LHCN-M2 (cell line): Measurements from ENCODE around the gene RERE. TPM values are rescaled to one million over a fixed set of nuclear protein-coding genes. Genes with fewer than 3 reads are reported as not detected.
"Not testable (repeated sequence)": the region's sequence is repeated elsewhere in the genome, so short reads cannot be mapped to it uniquely, and the experiment has no call there.

ENCODE experiments used
- DNase-seq: peaks from one replicate; pipeline ENCODE4 v3.0.0-alpha.2; 2012; ENCODE audit warnings: low read depth
- total RNA-seq: library from RNA; depleted of rRNA; stranded (reverse); fragments of >200 nt; gene quantifications from 2 replicates; pipeline ENCODE4 v1.2.3, GENCODE V29; 2014

Gene RERE
- total RNA-seq, 1 experiment from 2014 or later: 9.8 TPM

GRCh38 chr1:8752921-8753713 lies 64.3 kb downstream of the RERE start:
- DNase-seq: peak; percentile 34

- no peak for DNase-seq
These were observed 65.0 kb downstream of the RERE start for GRCh38 chr1:8752411-8752810.

GRCh38 chr1:8751984-8752383 lies 65.5 kb downstream of the RERE start:
- DNase-seq: no peak

- DNase-seq: no peak
These were observed 69.3 kb downstream of the RERE start for GRCh38 chr1:8747879-8748825.

- DNase-seq: peak; percentile 39
These were observed 70.9 kb downstream of the RERE start for GRCh38 chr1:8746554-8746953.

GRCh38 chr1:8745749-8746390 lies 71.6 kb downstream of the RERE start:
- DNase-seq: no peak

GRCh38 chr1:8745346-8745745 lies 72.1 kb downstream of the RERE start:
- no peak for DNase-seq

GRCh38 chr1:8742022-8742924 lies 75.2 kb downstream of the RERE start:
- no peak for DNase-seq

GRCh38 chr1:8740034-8740449 lies 77.4 kb downstream of the RERE start:
- DNase-seq: peak; percentile 90

GRCh38 chr1:8739377-8739776 lies 78.1 kb downstream of the RERE start:
- no peak for DNase-seq

GRCh38 chr1:8736927-8737326 lies 80.5 kb downstream of the RERE start:
- DNase-seq: no peak

- DNase-seq: no peak
These were observed 84.0 kb downstream of the RERE start for GRCh38 chr1:8733484-8733883.

GRCh38 chr1:8731162-8731561 lies 86.3 kb downstream of the RERE start:
- no peak for DNase-seq

- no peak for DNase-seq
These were observed 89.0 kb downstream of the RERE start for GRCh38 chr1:8728464-8728863.

GRCh38 chr1:8727809-8728213 lies 89.6 kb downstream of the RERE start:
- DNase-seq: peak; percentile 38

GRCh38 chr1:8727316-8727715 lies 90.1 kb downstream of the RERE start:
- DNase-seq: not testable (repeated sequence)

GRCh38 chr1:8726801-8727186 lies 90.6 kb downstream of the RERE start:
- not testable (repeated sequence) for DNase-seq

GRCh38 chr1:8723010-8723409 lies 94.4 kb downstream of the RERE start:
- DNase-seq: no peak

GRCh38 chr1:8722366-8722765 lies 95.1 kb downstream of the RERE start:
- no peak for DNase-seq

- DNase-seq: no peak
These were observed 95.6 kb downstream of the RERE start for GRCh38 chr1:8721679-8722324.
